IPS-11a (cell line): ENCODE results near the gene SPPL3.
"Not testable (repeated sequence)": the region's sequence is repeated elsewhere in the genome, so short reads cannot be mapped to it uniquely, and the experiment has no call there.

Experiments used
- H3K4me3 ChIP-seq: one replicate; pipeline ENCODE4 v1.5.1; 2013; ENCODE audit warnings: low read depth, low read length, control low read depth

The SPPL3 gene

GRCh38 chr12:120904197-120904773 lies at the start of gene SPPL3:
SPPL3 (minus strand) TSS chr12:120904358; CDS start chr12:120903867, 491 bp downstream.
- peak within 1 kb of the TSS; percentile 90 for H3K4me3 ChIP-seq

DNA sequence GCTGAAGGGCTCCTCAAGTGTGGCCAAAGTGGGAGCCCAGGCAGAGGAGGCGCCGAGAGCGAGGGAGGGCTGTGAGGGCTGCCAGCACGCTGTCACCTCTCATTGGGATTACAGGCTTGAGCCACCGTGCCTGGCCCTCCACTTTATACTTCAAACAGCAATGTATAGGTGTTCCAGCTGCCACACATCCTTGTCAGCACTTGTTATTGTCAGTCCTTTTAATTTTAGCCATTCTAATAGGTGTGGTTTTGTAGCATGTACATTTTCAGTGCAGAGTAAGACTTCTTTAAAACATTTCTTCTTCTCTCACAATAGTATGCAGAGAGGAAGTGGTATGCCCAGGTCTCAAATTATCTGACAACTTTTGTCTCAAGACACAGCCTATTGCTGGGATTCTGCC lies 46.6 kb upstream of the SPPL3 start:
- H3K4me3 ChIP-seq, result no peak overlapping the region

- not testable (repeated sequence) for H3K4me3 ChIP-seq
These were observed 46.2 kb upstream of the SPPL3 start for GRCh38 chr12:120950260-120950799.

- not testable (repeated sequence) for H3K4me3 ChIP-seq
These were observed 41.4 kb upstream of the SPPL3 start for GRCh38 chr12:120945516-120945915.

- H3K4me3 ChIP-seq, result no peak overlapping the region
These were observed 40.6 kb upstream of the SPPL3 start for GRCh38 chr12:120944645-120945217.

DNA sequence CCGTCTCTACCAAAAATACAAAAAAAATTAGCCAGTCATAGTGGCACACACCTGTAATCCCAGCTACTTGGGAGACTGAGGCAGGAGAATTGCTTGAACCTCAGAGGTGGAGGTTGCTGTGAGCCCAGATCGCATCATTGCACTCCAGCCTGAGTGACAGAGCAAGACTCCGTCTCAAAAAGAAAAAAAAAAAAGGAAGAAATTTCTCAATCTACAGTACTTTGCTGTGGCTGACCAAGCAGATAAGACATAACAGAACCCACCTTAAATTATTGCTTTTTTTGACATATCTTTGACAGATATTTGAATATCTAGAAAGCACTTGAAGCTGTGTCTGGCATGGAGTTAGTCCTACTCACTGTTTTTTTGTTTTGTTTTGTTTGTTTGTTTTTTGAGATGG lies 39.3 kb upstream of the SPPL3 start:
- H3K4me3 ChIP-seq, result no peak overlapping the region

DNA sequence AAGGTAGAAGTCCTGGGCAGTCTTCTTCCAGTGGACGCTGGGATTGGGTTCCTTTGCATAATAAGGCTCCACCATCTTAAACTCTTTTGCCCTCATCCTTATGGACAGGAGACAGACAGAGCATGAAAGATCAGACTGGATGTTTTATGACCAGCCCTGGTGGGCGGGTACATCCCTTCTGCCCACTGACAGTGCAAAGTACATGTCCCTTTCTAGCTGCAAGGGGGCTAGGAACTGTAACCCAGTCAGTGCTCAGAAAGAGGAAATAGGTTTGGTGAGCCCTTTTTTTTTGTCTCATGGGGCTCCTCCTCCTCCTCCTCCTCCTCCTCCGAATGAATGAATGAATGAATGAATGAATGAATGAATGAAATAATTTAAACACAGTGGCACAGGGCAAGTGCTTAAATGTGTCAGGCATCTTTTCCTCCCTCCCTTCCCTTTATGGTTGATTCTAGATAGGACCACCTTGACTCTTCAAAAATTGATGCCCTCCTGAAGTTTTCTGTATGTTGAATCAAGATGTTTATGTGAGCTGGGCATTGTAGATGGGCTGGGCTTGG lies 37.8 kb upstream of the SPPL3 start:
- no peak overlapping the region for H3K4me3 ChIP-seq

GRCh38 chr12:120941412-120941811 lies 37.3 kb upstream of the SPPL3 start:
- H3K4me3 ChIP-seq, result no peak overlapping the region

- H3K4me3 ChIP-seq, result no peak overlapping the region
These were observed 36.6 kb upstream of the SPPL3 start for GRCh38 chr12:120940799-120941198.

- H3K4me3 ChIP-seq, result no peak overlapping the region
These were observed 35.8 kb upstream of the SPPL3 start for GRCh38 chr12:120940006-120940405.

GRCh38 chr12:120939523-120939922 lies 35.4 kb upstream of the SPPL3 start:
- H3K4me3 ChIP-seq, result no peak overlapping the region

DNA sequence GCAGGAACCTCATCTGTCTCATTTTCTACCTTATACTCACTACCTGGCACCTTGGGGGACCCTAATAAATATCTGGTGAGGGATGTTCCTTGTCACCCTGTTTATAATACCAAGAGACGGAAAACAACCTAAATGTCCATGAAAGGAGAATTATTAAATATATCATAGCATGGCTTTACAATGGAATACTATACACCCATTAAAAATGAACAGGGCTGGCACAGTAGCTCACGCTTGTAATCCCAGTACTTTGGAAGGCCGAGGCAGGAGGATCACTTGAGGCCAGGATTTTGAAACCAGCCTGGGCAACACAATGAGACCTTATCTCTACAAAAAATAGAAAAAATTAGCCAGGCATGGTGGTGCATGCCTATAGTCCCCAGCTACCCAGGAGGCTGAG lies 34.3 kb upstream of the SPPL3 start:
- H3K4me3 ChIP-seq, result no peak overlapping the region

GRCh38 chr12:120936197-120936596 lies 32.0 kb upstream of the SPPL3 start:
- H3K4me3 ChIP-seq, result no peak overlapping the region

DNA sequence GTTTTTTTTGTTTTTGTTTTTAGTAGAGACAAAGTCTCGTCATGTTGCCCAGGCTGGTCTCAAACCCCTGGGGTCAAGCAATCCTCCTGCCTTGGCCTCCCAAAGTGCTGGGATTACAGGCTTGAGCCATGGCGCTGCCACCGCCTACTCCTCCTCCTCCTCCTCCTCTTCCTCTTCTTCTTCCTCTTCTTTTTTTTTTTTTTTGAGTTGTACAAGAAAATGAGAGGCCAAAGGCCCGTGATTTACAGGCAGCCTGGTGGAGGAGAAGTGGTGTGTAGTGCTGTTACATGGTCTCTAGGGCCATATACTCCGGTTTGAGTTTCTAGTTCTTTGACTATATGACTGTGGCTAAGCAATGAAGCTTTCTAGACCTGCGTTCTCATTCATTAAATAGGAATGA lies 29.6 kb upstream of the SPPL3 start:
- no peak overlapping the region for H3K4me3 ChIP-seq

DNA sequence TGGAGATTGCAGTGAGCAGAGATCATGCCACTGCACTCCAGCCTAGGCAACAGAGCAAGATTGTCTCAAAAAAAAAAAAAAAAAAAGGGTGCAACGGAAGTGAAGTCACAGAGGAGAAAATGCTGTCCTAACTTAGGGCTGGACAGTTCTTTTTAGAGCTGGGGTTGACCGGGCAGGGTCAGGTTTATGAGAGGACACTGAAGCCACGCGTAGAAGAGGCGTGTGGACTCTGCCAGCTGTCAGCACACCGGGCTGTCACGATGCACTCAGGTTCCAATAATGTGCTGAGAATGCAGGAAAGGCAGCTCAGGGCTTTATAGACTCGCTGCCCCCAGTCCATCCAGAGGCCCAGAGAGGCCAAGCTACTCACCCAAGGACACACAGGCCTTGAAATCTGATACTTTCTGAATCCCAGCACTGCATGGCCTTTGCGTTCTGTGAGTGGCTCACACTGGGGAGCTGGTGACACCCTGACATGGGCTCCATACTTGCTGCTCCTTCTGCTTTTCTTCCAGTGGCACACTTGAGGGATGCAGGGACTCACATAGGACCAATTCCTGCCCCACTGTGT lies 28.9 kb upstream of the SPPL3 start:
- no peak overlapping the region for H3K4me3 ChIP-seq

DNA sequence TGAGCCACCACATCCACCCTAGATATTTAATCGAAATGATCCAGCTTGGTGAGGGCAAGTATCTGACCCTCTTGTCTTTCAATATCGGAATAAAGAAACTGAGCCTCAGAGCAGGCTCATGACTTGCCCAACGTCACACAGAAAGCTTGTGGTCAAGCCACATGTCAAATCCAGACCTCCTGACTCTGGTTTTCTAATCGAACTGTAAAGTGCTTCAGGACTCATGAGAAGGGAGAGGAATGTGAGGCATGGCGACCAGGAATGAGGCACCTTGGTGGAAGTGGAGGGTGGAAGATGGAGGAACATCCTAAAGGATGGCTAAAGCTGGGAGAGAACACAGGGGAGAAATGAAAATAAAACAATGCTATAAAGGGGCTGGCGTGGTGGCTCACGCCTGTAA lies 27.9 kb upstream of the SPPL3 start:
- no peak overlapping the region for H3K4me3 ChIP-seq

DNA sequence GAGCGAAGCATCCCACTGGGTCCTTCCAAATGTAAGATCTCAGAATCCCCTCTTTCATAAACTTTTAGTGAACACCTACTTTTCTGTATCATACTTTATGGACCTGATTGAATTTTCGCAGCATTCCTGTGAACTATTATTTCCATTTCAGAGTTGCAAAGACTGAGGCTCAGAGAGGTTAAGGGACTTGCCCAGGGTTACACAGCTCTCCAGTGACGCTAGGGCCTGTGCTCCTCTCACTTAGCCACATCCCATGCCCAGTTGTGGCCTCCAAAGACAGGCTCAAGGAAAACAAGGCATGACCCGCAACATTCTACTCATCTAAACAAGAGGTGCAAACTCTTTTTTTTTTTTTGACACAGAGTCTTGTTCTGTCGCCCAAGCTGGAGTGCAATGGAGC lies 25.9 kb upstream of the SPPL3 start:
- H3K4me3 ChIP-seq, result no peak overlapping the region

DNA sequence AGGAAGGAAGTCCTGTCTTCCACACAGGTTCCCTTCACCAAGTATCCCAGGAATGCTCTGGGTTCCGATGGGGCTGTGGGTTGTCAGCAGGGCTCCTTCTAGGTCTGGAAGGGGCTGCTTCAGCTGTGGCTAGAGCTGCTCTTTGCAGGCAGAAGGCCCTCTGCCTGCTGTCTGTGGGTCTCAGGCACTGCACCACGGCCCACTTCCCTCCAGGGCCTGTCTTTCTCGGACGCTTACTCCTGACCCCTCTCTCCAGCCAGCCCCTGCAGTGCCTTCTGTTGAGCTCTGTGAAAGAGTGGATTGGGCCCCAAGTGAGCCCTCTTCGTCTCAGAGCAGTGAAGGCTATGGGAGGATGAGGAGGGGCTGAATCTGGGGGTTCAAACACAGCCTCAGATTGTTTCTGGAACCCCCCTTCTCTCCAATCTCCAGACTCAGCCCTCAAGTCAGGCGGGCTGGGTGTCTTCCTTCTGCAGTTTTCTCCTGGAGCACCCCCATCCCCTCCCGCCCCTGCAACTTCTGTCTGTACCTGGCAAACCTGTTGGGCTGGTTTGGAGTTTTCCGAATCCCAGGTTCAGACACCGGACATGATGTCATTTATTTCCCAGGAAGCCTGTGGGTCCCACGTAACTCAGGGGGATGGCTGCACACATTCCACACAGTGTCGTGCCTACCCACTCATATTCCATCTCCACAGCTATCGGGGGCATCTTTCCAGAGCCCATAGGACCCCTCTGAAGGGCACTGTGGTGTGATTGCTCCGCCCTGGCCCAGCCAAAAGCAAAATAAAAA lies 24.9 kb upstream of the SPPL3 start:
- no peak overlapping the region for H3K4me3 ChIP-seq

GRCh38 chr12:120925740-120926563 lies 21.8 kb upstream of the SPPL3 start:
- H3K4me3 ChIP-seq, result no peak overlapping the region

- no peak overlapping the region for H3K4me3 ChIP-seq
These were observed 18.1 kb upstream of the SPPL3 start for GRCh38 chr12:120922279-120922678.

DNA sequence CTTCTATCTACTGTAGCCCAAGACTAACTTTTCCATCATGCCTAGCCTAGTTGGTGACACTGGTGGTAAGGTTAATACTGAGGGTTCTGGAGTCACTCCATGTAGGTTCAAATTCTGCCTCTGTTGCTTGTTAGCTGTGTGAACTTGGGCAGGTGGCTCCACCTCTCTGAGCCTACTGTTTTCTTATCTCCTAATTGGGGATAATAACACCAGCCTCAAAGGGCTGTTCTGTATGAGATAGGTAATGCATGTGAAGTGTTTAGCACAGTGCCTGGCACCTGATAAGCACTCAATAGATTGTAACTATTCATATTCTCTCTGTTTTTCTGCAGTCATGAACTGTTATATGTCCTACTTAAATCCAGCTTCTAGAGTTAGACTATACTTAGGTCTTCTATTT lies 17.5 kb upstream of the SPPL3 start:
- no peak overlapping the region for H3K4me3 ChIP-seq
